BLaER1 treated with 17β-estradiol and CSF1 and Interleukin-3, amounts not matched to agents 10 nM and 100 nM (cell line): ENCODE results near the gene TEKT5.

Experiments used
- H3K27ac ChIP-seq, 11 experiments: shearing (Covaris generic); formaldehyde crosslinking; 2 replicates each; pipeline ENCODE4 v1.8.1; 2022
- H3K27me3 ChIP-seq, 11 experiments: shearing (Covaris generic); formaldehyde crosslinking; 2 replicates each; pipeline ENCODE4 v1.8.1; 2022
- H3K36me3 ChIP-seq, 11 experiments: shearing (Covaris generic); formaldehyde crosslinking; 2 replicates each; pipeline ENCODE4 v1.8.1; 2022
- H3K4me1 ChIP-seq, 10 experiments: shearing (Covaris generic); formaldehyde crosslinking; 2 replicates each; pipeline ENCODE4 v1.8.1; 2022
- H3K4me2 ChIP-seq, 11 experiments: shearing (Covaris generic); formaldehyde crosslinking; 2 replicates each; pipeline ENCODE4 v1.8.1; 2022
- H3K4me3 ChIP-seq, 10 experiments: shearing (Covaris generic); formaldehyde crosslinking; 2 replicates each; pipeline ENCODE4 v1.8.1; 2022
- H3K9ac ChIP-seq, 11 experiments: shearing (Covaris generic); formaldehyde crosslinking; 2 replicates each; pipeline ENCODE4 v1.8.1; 2022
- H3K9me3 ChIP-seq, 11 experiments: shearing (Covaris generic); formaldehyde crosslinking; replicated peaks in 1 of 11; 2 replicates each; pipeline ENCODE4 v1.8.1; 2022
- H4K20me1 ChIP-seq, 11 experiments: shearing (Covaris generic); formaldehyde crosslinking; 2 replicates each; pipeline ENCODE4 v1.8.1; 2022
- Cebpa-rat ChIP-seq, 11 experiments: shearing (Covaris generic); IDR thresholded peaks; 2 replicates each; pipeline ENCODE4 v1.8.1; 2022

The TEKT5 gene

GRCh38 chr16:10620120-10620519 lies 74.6 kb downstream of the TEKT5 start:
- H4K20me1 ChIP-seq = no peaks in the 10 kb centered on the region
- no peak overlapping the region for H3K27ac ChIP-seq
- no peak for TF ChIP-seq Cebpa-rat (IDR thresholded peaks at IDR 0.05)
- no peaks in the 10 kb centered on the region; a peak in 1 of 22 replicates for H3K9me3 ChIP-seq
- no peak overlapping the region for H3K4me2 ChIP-seq
- H3K36me3 ChIP-seq = no peaks in the 10 kb centered on the region
- H3K9ac ChIP-seq = no peak overlapping the region
- peaks cover 8 to 35% (median 16%) of the 10 kb centered on the region in 10 experiments; a peak in 18 of 20 replicates for H3K4me1 ChIP-seq
- H3K27me3 ChIP-seq = no peaks in the 10 kb centered on the region
- no peak overlapping the region for H3K4me3 ChIP-seq

- Histone ChIP-seq H3K27me3 (no peaks in the 10 kb centered on the region), H3K4me1 (peaks cover 8 to 37% (median 20%) of the 10 kb centered on the region in 10 experiments; a peak in 18 of 20 replicates), H3K9me3 (no peaks in the 10 kb centered on the region), H3K36me3 (no peaks in the 10 kb centered on the region), H3K4me2 (peak overlapping the region in 2 of 11 experiments; percentile 14 to 26; a peak in 2 of 22 replicates), H3K4me3 (no peak overlapping the region), H4K20me1 (no peaks in the 10 kb centered on the region), H3K9ac (no peak overlapping the region), H3K27ac (no peak overlapping the region)
- no peak for TF ChIP-seq Cebpa-rat (IDR thresholded peaks at IDR 0.05)
These were observed 75.4 kb downstream of the TEKT5 start for GRCh38 chr16:10619271-10619849.

DNA sequence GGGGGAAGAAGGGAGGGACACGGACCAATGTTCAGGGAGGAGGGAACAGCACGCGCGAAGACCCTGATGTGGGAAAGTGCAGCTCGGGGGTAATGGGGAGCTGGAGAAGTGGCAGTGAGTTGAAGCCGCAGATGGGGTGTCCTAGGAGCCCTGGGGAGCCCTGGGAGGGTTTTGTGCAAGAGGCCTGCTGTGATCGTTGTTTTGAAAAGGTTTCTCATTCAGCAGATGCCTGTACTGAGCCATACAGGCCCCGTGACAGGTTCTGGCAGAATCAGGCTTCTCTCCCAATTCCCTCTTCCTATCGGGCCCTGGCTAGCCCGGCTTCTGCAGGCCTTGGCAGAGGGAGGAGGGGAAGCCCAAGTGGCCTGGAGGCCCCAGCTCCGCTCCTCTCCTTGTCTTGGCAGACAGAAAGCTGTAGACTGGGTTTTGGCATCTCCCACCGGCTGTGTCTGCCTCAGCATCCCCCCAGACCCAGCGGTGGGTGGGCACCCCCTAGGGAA lies 76.0 kb downstream of the TEKT5 start:
- peaks cover 11 to 37% (median 23%) of the 10 kb centered on the region in 10 experiments; a peak in 18 of 20 replicates for H3K4me1 ChIP-seq
- H3K36me3 ChIP-seq = no peaks in the 10 kb centered on the region
- H3K9me3 ChIP-seq = no peaks in the 10 kb centered on the region
- H3K27ac ChIP-seq = no peak overlapping the region
- no peak overlapping the region for H3K4me2 ChIP-seq
- no peak for TF ChIP-seq Cebpa-rat (IDR thresholded peaks at IDR 0.05)
- H4K20me1 ChIP-seq = no peaks in the 10 kb centered on the region
- H3K4me3 ChIP-seq = no peak overlapping the region
- no peaks in the 10 kb centered on the region for H3K27me3 ChIP-seq
- H3K9ac ChIP-seq = no peak overlapping the region

GRCh38 chr16:10617662-10618420 lies 76.9 kb downstream of the TEKT5 start:
- no peak overlapping the region for H3K27ac ChIP-seq
- no peak overlapping the region for H3K4me3 ChIP-seq
- H3K36me3 ChIP-seq = no peaks in the 10 kb centered on the region
- no peaks in the 10 kb centered on the region for H3K9me3 ChIP-seq
- no peak for TF ChIP-seq Cebpa-rat (IDR thresholded peaks at IDR 0.05)
- H4K20me1 ChIP-seq = no peaks in the 10 kb centered on the region
- H3K27me3 ChIP-seq = no peaks in the 10 kb centered on the region
- peak overlapping the region in 9 of 11 experiments; percentile 29 to 71 (median 41); a peak in 14 of 22 replicates for H3K4me2 ChIP-seq
- H3K4me1 ChIP-seq = peaks cover 15 to 43% (median 31%) of the 10 kb centered on the region in 10 experiments; a peak in 19 of 20 replicates
- no peak overlapping the region for H3K9ac ChIP-seq

DNA sequence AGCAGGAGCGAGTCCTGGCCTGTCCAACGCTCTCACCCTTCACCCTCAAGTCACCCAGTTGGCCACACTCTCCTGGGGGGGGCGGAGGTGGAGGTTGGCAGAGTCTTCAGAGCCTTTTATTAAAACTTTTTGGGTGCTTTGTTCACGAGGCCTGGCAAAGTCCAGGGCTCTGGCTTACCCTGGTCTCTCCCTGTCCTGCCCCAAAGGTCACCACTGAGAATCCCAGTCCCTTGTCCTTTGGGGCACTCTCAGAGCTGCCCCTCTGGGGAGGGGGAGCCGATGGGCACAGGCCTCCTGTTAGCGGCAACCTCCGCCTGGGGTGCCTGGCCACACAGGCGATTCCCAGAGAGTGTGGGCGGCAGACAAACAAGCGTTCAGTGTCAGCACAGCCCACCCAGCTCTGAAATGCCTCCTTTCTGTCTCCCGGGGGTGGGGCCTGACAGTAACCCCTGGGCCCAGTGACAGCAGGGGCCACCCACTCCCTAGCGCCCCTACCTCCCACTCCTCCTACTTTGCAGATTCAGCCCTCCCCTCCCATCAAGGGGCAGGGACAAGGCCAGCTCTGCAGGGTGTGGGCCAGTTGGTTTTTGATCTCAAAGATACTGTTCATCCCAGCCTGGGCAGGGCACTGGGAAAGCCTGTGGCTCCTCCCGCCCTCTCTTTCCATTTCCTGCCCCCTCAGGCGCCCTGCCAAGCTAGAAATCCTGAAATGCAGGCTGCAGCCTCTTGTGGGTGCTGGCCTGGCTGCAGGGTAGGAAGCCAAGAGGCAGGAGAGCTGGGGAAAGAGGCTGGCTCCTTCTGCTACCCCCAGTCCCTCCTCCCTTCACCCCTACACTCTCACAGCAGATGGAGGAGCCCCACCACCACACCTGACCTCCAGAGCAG lies 77.7 kb downstream of the TEKT5 start:
- Histone ChIP-seq H3K27me3 (no peaks in the 10 kb centered on the region), H3K27ac (peak overlapping the region in 5 of 11 experiments; percentile 3 to 31 (median 16); a peak in 5 of 22 replicates), H3K36me3 (no peaks in the 10 kb centered on the region), H3K9me3 (no peaks in the 10 kb centered on the region), H4K20me1 (no peaks in the 10 kb centered on the region), H3K4me2 (peak overlapping the region in 10 of 11 experiments; percentile 29 to 71 (median 44); a peak in 17 of 22 replicates), H3K4me3 (no peak overlapping the region), H3K4me1 (peaks cover 18 to 51% (median 39%) of the 10 kb centered on the region in 10 experiments), H3K9ac (peak overlapping the region in 2 of 11 experiments; percentile 0 to 40; a peak in 1 of 22 replicates)
- TF ChIP-seq Cebpa-rat (IDR thresholded peaks at IDR 0.05) = no peak

DNA sequence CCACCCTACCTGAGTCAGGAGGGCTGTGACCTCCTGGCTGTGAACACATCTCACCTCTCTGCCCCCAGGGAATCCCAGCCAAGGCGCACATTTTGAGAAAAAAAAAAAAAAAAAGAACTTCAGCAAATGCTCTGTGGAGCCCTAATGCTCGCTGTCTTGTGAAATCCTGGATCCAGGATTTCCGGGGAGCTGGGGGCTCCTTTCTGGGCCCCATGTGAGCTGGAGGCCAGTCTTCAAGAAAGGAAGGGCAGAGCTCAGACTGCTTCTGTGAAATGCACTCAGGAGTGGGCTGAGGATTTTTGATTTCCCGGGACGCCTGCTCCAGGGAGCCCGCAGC lies 78.3 kb downstream of the TEKT5 start:
- Histone ChIP-seq H3K27me3 (no peaks in the 10 kb centered on the region), H3K9me3 (no peaks in the 10 kb centered on the region), H3K4me3 (no peak overlapping the region), H3K36me3 (no peaks in the 10 kb centered on the region), H3K9ac (0 out of 22 replicates have a peak overlapping the region, but pooled peaks of 1 of the 11 experiments have one; percentile 0), H3K27ac (peak overlapping the region in 4 of 11 experiments; percentile 3 to 31 (median 15); a peak in 3 of 22 replicates), H3K4me2 (peak overlapping the region in 4 of 11 experiments; percentile 30 to 71 (median 48); a peak in 4 of 22 replicates), H4K20me1 (no peaks in the 10 kb centered on the region), H3K4me1 (peaks cover 20 to 57% (median 45%) of the 10 kb centered on the region in 10 experiments)
- no peak for TF ChIP-seq Cebpa-rat (IDR thresholded peaks at IDR 0.05)

DNA sequence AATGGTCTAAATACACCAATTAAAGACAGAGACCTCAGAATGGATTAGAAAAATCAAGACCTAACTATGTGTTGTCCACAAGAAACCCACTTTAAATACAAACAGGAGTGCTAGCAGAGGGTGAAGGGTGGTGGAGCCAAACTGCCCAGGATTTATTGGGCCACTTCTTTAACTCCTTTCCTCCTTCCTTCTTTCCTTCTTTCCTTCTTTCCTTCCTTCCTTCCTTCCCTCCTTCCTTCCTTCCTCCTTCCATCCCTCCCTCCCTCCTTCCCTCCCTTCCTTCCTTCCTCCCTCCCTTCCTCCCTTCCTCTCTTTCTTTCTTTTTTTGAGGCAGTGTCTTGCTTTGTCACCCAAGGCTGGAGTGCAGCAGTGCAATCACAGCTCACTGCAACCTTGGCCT lies 80.0 kb downstream of the TEKT5 start:
- Histone ChIP-seq H3K27me3 (no peaks in the 10 kb centered on the region), H3K27ac (no peak overlapping the region), H3K9ac (no peak overlapping the region), H3K4me2 (peak overlapping the region in 7 of 11 experiments; percentile 15 to 32 (median 23); a peak in 6 of 22 replicates), H4K20me1 (no peaks in the 10 kb centered on the region), H3K4me1 (peaks cover 20 to 73% (median 57%) of the 10 kb centered on the region in 10 experiments), H3K4me3 (no peak overlapping the region), H3K36me3 (no peaks in the 10 kb centered on the region), H3K9me3 (no peaks in the 10 kb centered on the region)
- TF ChIP-seq Cebpa-rat (IDR thresholded peaks at IDR 0.05) = no peak

DNA sequence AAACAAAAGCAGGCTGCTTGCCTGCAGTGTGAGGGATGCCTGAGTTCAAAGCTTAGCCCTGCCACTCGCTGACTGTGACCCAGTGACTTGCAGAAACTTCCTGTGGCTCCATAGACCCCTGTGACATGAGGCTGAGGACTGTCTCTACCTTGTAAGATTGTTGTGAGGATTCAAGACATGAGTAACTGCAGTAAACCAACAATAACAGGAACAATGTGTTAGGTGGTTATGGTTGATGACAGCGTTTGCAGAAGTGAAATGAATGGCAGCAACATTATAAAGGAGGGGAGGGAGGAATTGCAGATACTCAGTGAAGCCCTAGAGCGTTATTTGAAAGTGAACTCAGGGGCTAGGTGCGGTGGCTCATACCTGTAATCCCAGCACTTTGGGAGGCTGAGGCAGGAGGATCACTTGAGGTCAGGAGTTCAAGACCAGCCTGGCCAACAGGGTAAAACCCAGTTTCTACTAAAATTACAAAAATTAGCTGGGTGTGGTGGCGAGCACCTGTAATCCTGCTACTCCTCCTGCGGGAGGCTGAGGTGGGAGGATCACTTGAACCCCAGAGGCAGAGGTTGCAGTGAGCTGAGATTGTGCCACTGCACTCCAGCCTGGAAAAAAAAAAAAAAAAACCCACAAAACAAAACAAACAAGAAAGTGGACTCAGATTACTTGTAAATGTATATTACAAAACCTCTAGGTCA lies 80.8 kb downstream of the TEKT5 start:
- peak overlapping the region in 1 of 11 experiments; percentile 15; a peak in 1 of 22 replicates for H3K9ac ChIP-seq
- H3K9me3 ChIP-seq = no peaks in the 10 kb centered on the region
- no peak for TF ChIP-seq Cebpa-rat (IDR thresholded peaks at IDR 0.05)
- no peak overlapping the region for H3K4me3 ChIP-seq
- H3K27me3 ChIP-seq = no peaks in the 10 kb centered on the region
- no peaks in the 10 kb centered on the region for H4K20me1 ChIP-seq
- peak overlapping the region in 7 of 11 experiments; percentile 24 to 72 (median 44); a peak in 10 of 22 replicates for H3K27ac ChIP-seq
- peak overlapping the region in 9 of 11 experiments; percentile 2 to 77 (median 46); a peak in 14 of 22 replicates for H3K4me2 ChIP-seq
- H3K36me3 ChIP-seq = no peaks in the 10 kb centered on the region
- H3K4me1 ChIP-seq = peaks cover 20 to 80% (median 59%) of the 10 kb centered on the region in 10 experiments
